Measurements from ENCODE around the gene MRPS7.

Gene MRPS7

GRCh38 chr17:75261336-75262111 is at the start of gene MRPS7, which contains the start of gene GGA3:
TSS of gene MRPS7 (plus strand) at chr17:75261879. CDS start at chr17:75261901, 22 bp downstream.
TSS of gene GGA3 (minus strand) at chr17:75261606. CDS start at chr17:75261587, 19 bp downstream.
- Mint-ChIP-seq H3K9me3 (no peaks in the 10 kb centered on the region), H3K27ac (peak within 1 kb of the TSS; percentile 100)

GRCh38 chr17:75218131-75218530 is 43.5 kb upstream of the MRPS7 start:
- Mint-ChIP-seq H3K27me3 (no peaks in the 10 kb centered on the region), H3K27ac (no peak overlapping the region), H3K4me1 (peaks cover 0 to 4% of the 10 kb centered on the region in 2 donors), H3K4me3 (no peak overlapping the region), H3K36me3 (peaks cover 45 to 55% of the 10 kb centered on the region in 2 donors), H3K9me3 (no peaks in the 10 kb centered on the region)
- DNase-seq (no peak), ATAC-seq (replicated peaks) (no peak)

More at GRCh38 chr17:75261336-75262111, at the start of gene MRPS7, which contains the start of gene GGA3:
- Mint-ChIP-seq H3K27me3 (no peaks in the 10 kb centered on the region), H3K36me3 (peaks cover 27 to 38% of the 10 kb centered on the region in 2 donors), H3K4me1 (peaks cover 26 to 69% of the 10 kb centered on the region in 2 donors), H3K4me3 (peak within 1 kb of the TSS; percentile 89 to 99)
- ATAC-seq (replicated peaks) (peak; percentile 91 to 97), DNase-seq (peak; percentile 93)

- H3K27me3 Mint-ChIP-seq: no peaks in the 10 kb centered on the region
- ATAC-seq (replicated peaks) (no peak), DNase-seq (no peak)
- H3K4me3 Mint-ChIP-seq: no peak overlapping the region
- H3K36me3 Mint-ChIP-seq: peaks cover 44 to 55% of the 10 kb centered on the region in 2 donors
- no peak overlapping the region for H3K27ac Mint-ChIP-seq
- H3K4me1 Mint-ChIP-seq: peaks cover 0 to 4% of the 10 kb centered on the region in 2 donors
- no peaks in the 10 kb centered on the region for H3K9me3 Mint-ChIP-seq
Observed at GRCh38 chr17:75219815-75220214, 41.9 kb upstream of the MRPS7 start.

- DNase-seq (no peak), ATAC-seq (replicated peaks) (no peak)
- Mint-ChIP-seq H3K36me3 (peaks cover 32 to 33% of the 10 kb centered on the region in 2 donors), H3K27me3 (no peaks in the 10 kb centered on the region), H3K4me3 (no peak overlapping the region), H3K9me3 (no peaks in the 10 kb centered on the region), H3K27ac (no peak overlapping the region), H3K4me1 (peaks cover 4 to 5% of the 10 kb centered on the region in 2 donors)
Observed at GRCh38 chr17:75225016-75225415, 36.7 kb upstream of the MRPS7 start.

- no peaks in the 10 kb centered on the region for H3K9me3 Mint-ChIP-seq
- peaks cover 42% of the 10 kb centered on the region in 2 donors for H3K36me3 Mint-ChIP-seq
- H3K4me3 Mint-ChIP-seq: no peak overlapping the region
- no peak for DNase-seq
- no peak overlapping the region for H3K27ac Mint-ChIP-seq
- no peak for ATAC-seq (replicated peaks)
- H3K27me3 Mint-ChIP-seq: no peaks in the 10 kb centered on the region
- peaks cover 0 to 5% of the 10 kb centered on the region in 2 donors for H3K4me1 Mint-ChIP-seq
Observed at GRCh38 chr17:75227729-75228128, 34.0 kb upstream of the MRPS7 start.

- H3K4me3 Mint-ChIP-seq: no peak overlapping the region
- no peaks in the 10 kb centered on the region for H3K27me3 Mint-ChIP-seq
- no peak for DNase-seq
- peaks cover 0 to 5% of the 10 kb centered on the region in 2 donors for H3K4me1 Mint-ChIP-seq
- H3K36me3 Mint-ChIP-seq: peaks cover 42 to 45% of the 10 kb centered on the region in 2 donors
- peak; percentile 29 to 36 for ATAC-seq (replicated peaks)
- H3K27ac Mint-ChIP-seq: peak overlapping the region; percentile 11
- H3K9me3 Mint-ChIP-seq: no peaks in the 10 kb centered on the region
Observed at GRCh38 chr17:75228305-75228704, 33.4 kb upstream of the MRPS7 start.

GRCh38 chr17:75228847-75229246 is 32.8 kb upstream of the MRPS7 start:
- no peak overlapping the region for H3K4me3 Mint-ChIP-seq
- H3K27me3 Mint-ChIP-seq: no peaks in the 10 kb centered on the region
- no peaks in the 10 kb centered on the region for H3K9me3 Mint-ChIP-seq
- peaks cover 0 to 5% of the 10 kb centered on the region in 2 donors for H3K4me1 Mint-ChIP-seq
- H3K36me3 Mint-ChIP-seq: peaks cover 40 to 45% of the 10 kb centered on the region in 2 donors
- DNase-seq (no peak), ATAC-seq (replicated peaks) (no peak)
- H3K27ac Mint-ChIP-seq: peak overlapping the region; percentile 11

GRCh38 chr17:75231071-75231470 is 30.6 kb upstream of the MRPS7 start:
- Mint-ChIP-seq H3K27ac (peak overlapping the region; percentile 57), H3K36me3 (peaks cover 41 to 46% of the 10 kb centered on the region in 2 donors), H3K4me3 (no peak overlapping the region), H3K27me3 (no peaks in the 10 kb centered on the region), H3K9me3 (no peaks in the 10 kb centered on the region), H3K4me1 (peaks cover 0 to 5% of the 10 kb centered on the region in 2 donors)
- DNase-seq: no peak
- no peak for ATAC-seq (replicated peaks)

- ATAC-seq (replicated peaks) (no peak), DNase-seq (no peak)
- H3K27me3 Mint-ChIP-seq: no peaks in the 10 kb centered on the region
- no peak overlapping the region for H3K27ac Mint-ChIP-seq
- H3K4me1 Mint-ChIP-seq: peaks cover 0 to 5% of the 10 kb centered on the region in 2 donors
- no peaks in the 10 kb centered on the region for H3K9me3 Mint-ChIP-seq
- H3K4me3 Mint-ChIP-seq: no peak overlapping the region
- peaks cover 41 to 54% of the 10 kb centered on the region in 2 donors for H3K36me3 Mint-ChIP-seq
Observed at GRCh38 chr17:75231741-75232464, 29.8 kb upstream of the MRPS7 start.

- ATAC-seq (replicated peaks) (no peak), DNase-seq (no peak)
- Mint-ChIP-seq H3K27ac (peak overlapping the region; percentile 16), H3K27me3 (no peaks in the 10 kb centered on the region), H3K36me3 (peaks cover 41 to 63% of the 10 kb centered on the region in 2 donors), H3K9me3 (no peaks in the 10 kb centered on the region), H3K4me1 (peaks cover 0 to 5% of the 10 kb centered on the region in 2 donors), H3K4me3 (no peak overlapping the region)
Observed at GRCh38 chr17:75232786-75233185, 28.9 kb upstream of the MRPS7 start.

- peaks cover 43 to 77% of the 10 kb centered on the region in 2 donors for H3K36me3 Mint-ChIP-seq
- H3K4me3 Mint-ChIP-seq: no peak overlapping the region
- no peaks in the 10 kb centered on the region for H3K9me3 Mint-ChIP-seq
- DNase-seq: no peak
- H3K27ac Mint-ChIP-seq: peak overlapping the region; percentile 79
- H3K27me3 Mint-ChIP-seq: no peaks in the 10 kb centered on the region
- H3K4me1 Mint-ChIP-seq: peaks cover 16 to 28% of the 10 kb centered on the region in 2 donors
- no peak for ATAC-seq (replicated peaks)
Observed at GRCh38 chr17:75237100-75238014, 24.3 kb upstream of the MRPS7 start.

GRCh38 chr17:75238020-75238580 is 23.6 kb upstream of the MRPS7 start:
- DNase-seq: no peak
- Mint-ChIP-seq H3K4me1 (peaks cover 20 to 35% of the 10 kb centered on the region in 2 donors), H3K36me3 (peaks cover 40 to 75% of the 10 kb centered on the region in 2 donors), H3K27me3 (no peaks in the 10 kb centered on the region), H3K4me3 (no peak overlapping the region), H3K9me3 (no peaks in the 10 kb centered on the region), H3K27ac (peak overlapping the region; percentile 90)
- ATAC-seq (replicated peaks): no peak

GRCh38 chr17:75238684-75239191 is 22.9 kb upstream of the MRPS7 start:
- no peaks in the 10 kb centered on the region for H3K27me3 Mint-ChIP-seq
- peak overlapping the region; percentile 90 for H3K27ac Mint-ChIP-seq
- peak; percentile 81 to 84 for ATAC-seq (replicated peaks)
- H3K4me1 Mint-ChIP-seq: peaks cover 25 to 42% of the 10 kb centered on the region in 2 donors
- no peaks in the 10 kb centered on the region for H3K9me3 Mint-ChIP-seq
- peaks cover 46 to 79% of the 10 kb centered on the region in 2 donors for H3K36me3 Mint-ChIP-seq
- DNase-seq: no peak
- H3K4me3 Mint-ChIP-seq: peak overlapping the region in 1 of 2 donors; percentile 48
